HG02571 (cell line): ENCODE data around the gene CCDC85C.

Experiments used
- ATAC-seq: cut with Tn5 transposase; IDR thresholded peaks from one replicate; pipeline ENCODE4 v1.9.1; 2021; ENCODE audit warnings: mild to moderate bottlenecking, moderate library complexity; ENCODE audit not compliant: unreplicated experiment

CCDC85C gene

GRCh38 chr14:99560922-99561683 is 42.9 kb downstream of the CCDC85C start:
- ATAC-seq = no peak

- ATAC-seq = no peak
Measured at GRCh38 chr14:99560403-99560802, 43.6 kb downstream of the CCDC85C start.

DNA sequence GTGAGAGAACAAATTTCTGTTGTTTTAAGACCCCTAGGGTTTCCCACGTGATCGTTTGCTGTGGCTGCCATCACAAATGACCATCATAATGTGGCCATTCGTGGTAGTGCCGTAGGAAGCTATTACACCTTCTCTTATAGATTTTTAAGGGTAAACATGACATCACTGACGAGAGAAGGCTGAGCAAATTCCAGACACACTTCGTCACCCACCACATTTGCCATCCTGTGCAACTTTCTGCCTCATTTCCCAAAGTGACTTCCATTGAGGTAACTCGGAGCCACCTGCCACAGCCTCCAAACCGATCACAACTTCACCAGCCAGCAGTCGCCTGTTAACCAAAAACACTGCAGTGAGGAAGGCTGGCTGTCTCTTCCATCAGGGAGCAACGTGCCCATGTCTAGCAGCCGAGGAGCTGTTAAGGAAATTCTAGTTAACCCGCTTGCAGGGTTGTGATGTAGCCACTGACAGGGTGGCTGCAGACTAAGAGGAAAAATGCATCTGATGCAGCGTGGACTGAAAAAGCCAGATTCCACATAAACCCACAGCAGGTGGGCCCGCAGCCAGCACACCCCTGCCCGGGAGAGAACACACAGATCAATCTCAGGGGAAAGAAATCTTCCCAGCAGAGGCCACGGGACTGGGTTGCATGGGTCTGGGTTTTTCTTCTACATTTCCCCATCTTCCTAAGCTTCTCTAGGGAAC is 44.6 kb downstream of the CCDC85C start:
- ATAC-seq = no peak

DNA sequence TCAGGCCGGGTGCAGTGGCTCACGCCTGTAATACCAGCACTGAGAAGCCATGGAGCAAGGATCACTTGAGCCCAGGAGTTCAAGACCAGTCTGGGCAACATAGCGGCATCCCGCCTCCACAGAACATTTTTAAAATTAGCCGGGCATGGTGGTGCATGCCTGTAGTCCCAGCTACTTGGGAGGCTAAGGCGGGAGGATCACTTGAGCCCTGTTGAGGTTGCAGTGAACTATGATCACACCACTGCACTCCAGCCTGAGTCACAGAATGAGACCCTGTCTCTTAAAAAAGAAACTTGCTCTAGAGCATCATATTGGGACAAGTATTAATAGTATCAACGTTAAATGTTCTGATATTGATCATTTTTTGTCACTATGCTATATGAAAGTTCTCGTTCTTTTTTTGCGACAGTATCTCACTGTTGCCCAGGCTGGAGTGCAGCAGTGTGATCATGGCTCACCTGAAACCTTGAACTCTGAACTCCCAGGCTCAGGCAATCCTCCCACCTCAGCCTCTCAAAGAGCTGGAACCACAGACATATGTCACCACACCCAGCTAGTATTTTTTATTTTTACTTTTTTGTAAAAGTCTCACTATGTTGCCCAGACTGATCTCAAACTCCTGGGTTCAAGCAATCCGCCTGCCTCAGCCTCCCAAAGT is 47.7 kb downstream of the CCDC85C start:
- no peak for ATAC-seq

DNA sequence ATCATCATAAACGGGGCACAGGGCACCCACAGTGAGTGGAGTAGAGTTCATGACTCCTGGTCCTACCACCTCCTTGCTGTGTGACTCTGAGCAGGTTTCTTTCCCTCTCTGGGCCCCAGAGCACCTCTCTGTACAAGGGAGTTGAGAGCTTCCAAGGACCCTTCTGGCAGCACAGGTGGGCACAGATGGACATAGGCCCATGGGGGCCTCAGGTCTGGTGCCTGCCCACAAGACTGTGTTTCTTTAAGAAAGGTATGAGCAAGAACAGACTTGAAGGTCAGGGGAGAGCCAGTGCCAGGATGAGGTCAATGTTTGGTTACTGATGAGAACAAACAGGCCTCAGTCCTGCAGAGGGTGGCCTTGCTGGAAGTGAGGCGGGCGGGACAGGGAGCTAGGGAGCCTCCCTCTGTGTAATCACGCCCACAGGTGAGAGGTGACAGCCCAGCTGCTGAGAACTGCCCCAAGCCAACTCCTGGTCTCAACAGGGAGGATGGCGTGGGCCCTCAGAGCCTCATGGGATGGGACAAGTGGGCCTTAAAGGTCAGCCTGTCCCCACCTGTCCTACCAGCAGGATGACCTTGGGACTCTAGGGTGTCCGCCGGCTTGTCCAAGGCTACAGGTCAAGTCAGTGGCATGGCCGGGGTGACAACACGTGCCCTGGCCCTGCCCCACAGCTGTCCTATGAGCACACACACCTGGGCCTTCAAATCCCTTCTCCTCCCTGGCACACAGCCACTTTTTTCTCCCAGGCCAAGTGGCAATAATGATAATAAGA is 49.1 kb downstream of the CCDC85C start:
- ATAC-seq = no peak

GRCh38 chr14:99554184-99554583 is 49.8 kb downstream of the CCDC85C start:
- no peak for ATAC-seq

- no peak for ATAC-seq
Measured at GRCh38 chr14:99552572-99553216, 51.3 kb downstream of the CCDC85C start.

DNA sequence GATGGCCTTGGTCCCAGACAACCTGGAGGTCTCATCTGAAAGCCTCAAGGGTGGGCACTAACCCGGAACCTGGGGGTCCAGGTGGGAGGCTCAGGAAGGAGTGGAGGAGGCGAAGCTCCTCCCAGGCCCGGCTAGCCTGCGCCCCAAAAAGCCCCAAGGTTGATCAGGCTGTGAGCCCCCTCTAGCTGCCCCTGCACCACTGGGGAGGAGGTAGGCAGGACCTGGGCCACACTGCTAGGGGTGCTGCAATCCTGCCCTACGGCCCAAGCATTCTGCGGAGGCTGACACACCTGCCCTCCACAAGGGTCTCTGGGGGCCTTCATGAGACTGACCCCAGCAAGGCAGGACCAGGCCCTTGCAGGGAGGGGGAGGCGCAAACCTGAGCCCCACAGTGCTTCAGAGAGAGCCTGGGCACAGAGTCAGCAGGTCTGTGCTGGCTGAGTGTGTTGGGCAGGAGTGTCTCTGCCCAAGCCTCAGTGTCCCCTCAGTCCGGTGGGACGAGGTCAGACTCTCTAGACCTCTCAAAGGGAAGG is 51.9 kb downstream of the CCDC85C start:
- no peak for ATAC-seq

DNA sequence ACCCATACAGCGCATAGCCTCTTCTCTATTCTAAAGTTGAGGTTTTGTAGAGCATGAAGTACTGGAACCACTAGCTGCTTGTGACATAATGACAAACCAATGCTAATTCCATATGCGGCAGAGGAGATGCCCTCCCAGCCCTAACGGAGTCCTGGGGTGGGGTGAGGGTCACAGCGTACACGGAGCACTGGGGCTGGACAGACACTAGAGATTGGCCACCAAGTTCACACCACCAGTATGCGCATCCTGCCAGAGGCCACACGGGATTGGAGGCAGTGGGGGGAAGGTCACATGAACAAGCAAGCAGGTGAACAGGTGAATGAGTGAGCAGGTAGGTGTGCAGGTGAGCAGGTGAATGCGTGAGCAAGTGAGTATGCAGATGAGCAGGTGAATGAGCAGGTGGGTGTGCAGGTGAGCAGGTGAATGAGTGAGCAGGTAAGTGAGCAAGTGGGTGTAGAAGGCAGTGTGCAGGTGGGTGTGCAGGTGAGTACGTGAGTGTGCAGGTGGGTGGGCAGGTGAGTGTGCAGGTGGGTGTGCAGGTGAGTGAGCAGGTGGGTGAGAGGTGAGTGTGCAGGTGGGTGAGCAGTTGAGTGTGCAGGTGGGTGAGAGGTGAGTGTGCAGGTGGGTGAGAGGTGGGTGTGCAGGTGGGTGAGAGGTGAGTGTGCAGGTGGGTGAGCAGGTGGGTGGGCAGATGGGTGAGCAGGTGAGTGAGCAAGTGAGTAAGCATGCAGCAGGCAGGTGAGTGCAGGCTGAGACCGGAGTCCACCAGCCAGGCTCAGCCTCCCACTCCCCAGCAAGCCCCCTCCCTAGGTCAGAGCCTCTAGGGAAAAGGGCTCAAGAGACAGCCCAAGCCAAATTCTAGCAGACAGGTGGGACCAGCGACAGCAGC is 52.7 kb downstream of the CCDC85C start:
- ATAC-seq = no peak

DNA sequence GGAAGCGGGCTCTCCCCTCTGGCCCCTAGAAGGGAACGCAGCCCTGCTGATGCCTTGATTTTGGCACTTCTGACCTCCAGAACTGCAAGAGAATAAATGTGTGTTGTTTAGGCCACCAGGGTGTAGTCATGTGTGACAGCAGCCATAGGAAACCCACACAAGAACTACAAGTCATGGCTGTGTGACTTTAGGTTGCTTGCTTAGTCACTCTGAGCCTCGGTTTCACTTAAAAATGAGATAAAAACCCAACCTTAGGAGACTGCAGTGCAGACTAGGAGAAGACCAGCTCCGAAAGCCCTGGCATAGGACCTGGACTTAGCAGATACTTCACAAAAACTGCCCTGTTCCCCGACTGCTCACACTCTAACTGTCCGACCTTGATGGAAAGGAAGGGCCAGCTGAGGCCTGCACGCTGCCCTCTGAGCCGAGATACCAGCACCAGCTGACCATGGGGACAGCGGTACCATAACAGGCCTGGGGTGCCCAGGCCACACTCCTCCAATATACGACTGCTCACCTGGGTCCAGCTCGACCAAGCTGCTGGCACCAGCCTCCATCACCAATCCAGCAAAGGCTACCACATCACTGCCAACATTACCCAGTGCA is 53.5 kb downstream of the CCDC85C start:
- no peak for ATAC-seq

- no peak for ATAC-seq
Measured at GRCh38 chr14:99549684-99550083, 54.3 kb downstream of the CCDC85C start.

DNA sequence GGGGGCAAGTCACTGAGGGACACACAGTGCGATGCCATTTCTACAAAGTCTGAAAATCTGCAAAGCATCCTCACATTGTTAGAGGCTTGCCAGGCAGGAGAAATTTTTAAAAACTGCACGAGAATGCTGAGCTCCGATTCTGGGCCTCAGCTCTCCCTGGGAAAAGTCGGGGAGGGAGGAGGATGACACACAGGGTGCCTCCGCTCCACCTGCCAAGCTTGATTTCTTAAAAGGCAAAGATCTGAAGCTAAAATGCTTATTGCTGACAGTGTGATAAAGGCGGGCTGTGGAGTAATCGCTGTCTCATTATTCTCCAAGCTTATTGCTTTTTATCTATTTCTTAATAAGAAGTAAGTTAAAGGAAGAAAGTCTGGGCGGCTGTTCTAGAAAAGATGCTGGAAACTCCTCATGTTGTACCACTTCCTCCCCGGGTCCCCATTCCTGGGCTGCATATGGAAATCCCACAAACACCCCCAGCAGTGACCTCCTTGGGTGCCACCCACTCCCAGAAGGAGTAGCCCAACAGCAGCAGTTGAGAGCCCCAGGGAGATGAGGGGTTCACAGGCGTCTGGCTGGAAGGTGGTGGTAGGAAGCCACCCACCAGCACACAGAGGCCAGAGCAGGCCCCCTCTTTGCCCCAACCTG is 55.0 kb downstream of the CCDC85C start:
- ATAC-seq = no peak

DNA sequence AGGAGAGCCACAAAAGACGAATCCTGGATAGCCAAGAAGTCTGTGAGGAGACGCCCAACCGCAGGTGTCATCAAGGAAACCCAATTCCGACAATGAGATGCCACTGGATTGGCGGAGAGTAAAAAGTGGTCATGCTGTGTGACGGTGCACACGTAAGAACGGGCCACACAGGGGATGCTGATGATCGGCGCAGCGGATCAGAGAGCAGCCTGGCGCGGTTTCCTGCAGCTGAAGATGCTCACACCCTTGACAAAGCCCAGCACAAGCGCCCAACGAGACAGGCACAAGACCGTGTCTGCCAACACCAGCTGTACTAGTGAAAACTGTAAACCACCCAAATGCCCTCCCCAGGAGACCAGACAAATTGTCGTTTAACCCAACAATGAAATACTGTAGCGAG is 55.8 kb downstream of the CCDC85C start:
- ATAC-seq = no peak

- ATAC-seq = no peak
Measured at GRCh38 chr14:99546234-99546879, 57.6 kb downstream of the CCDC85C start.

DNA sequence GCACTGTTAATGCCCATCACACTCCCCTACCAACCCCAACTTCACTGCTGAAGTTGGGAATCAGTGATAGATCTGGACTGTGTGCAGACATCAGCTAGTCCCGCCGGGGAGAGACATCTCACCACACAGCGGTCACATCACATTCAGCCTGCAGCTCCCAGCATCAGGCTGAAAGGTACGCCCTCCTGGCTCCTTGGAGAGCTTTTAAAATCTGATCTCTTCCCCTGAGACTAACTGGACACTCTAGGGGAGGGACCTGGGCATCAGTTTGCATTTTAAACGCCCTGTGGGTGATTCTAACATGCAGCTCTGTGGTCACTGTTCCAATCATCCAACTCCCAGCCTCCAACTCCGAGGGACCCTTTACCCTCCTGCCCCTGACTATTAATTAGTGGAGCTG is 58.4 kb downstream of the CCDC85C start:
- no peak for ATAC-seq

DNA sequence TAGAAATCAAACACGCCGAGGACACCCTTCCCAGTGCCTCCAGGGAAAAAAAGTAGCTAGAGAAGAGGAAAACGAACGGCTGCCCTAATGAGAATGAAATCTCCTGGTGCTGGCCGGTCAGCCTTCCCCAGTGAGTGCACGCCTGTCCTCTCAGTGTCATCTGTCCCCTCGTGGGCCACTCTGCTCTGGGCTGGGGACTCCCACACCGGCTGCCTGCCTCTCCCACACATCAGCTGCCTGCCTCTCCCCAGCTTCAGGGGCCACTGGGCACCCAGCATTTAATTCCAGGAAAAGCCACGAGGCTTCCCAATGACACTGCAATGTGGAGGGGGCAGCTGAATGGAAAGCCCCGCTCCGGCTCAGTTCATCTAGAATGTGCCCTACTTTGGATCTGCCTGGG is 59.0 kb downstream of the CCDC85C start:
- ATAC-seq = no peak

DNA sequence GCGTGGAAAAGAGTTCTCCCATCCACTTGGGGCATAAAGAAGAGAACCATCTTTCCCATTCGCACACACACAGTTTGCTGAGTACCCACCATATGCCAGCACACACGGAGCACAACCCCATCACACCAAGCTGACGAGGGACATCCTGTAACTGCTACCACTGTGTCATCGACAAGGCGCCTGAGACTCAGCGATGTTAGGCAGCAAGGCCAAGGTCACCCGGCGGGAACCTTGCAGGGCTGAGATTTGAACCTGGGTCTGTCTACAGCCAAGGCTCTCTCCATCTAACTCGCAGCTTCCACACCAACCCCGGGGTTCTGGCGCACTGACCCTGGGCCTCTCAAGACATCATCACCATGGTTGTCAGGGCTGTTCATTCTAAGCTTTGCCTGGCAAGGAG is 60.0 kb downstream of the CCDC85C start:
- ATAC-seq = no peak

DNA sequence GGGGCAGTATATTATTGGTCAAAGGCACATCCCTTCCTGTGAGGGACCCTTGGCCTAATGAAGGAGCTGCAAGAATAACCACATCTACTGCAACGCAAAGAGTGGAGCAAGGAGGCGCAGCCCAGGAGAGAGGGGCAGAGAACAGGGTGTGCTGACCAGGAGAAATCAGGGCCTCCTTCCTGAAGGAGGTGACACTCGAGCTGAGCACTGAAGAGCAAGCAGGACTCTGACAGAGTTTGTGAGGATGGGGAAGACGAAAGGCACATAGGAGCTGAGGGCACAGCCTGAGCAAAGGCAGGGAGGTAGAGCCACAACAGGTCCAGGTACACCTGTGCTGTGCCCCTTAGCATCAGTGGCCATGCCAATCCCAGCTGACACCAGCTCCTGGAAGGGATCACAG is 60.6 kb downstream of the CCDC85C start:
- ATAC-seq = no peak
